ENCODE results near the gene BUD13. TPM values are rescaled to one million over a fixed set of nuclear protein-coding genes. Genes with fewer than 3 reads are reported as not detected.
A peak's percentile ranks its signal among the peaks of the same experiment; 100 is the strongest.

Gene BUD13
- total and polyA plus RNA-seq, 2 of the 13 experiments (the other 11 are each of a cell fraction or from before 2014, with no cell fraction given) = 13.3 to 25.9 TPM

DNA sequence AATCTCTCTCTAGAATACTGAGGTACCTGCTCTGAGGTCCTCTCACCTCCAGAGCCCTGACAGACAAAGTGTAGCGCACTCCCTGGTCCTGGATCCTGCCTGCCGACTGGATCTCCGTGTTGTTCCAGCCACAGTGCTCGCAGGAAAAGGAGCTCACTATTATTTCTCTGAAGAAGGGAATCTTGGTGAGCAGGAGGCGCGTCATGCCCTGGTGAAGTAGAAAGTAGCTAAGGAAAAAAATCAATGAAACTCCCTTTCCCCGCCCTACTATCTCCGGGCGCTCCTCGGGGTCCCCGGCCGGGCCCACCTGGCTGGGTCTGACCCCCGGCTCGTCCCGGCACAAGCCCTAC is 14.6 kb upstream of the BUD13 start:
- intact Hi-C loops (cut with micrococcal nuclease; ENCODE audit: unreplicated experiment) (no loop called here), in situ Hi-C loops (cut with HindIII; ENCODE audit: extremely low pct_ligation_motif_present, low pct_unique_long_range_greater_than_20kb) (no loop called here)
- under 1% methylated on average over 15 of the region's 15 CpGs for WGBS (ENCODE audit: low lambda C conversion rate)
- no peak for FAIRE-seq
- no peak for TF ChIP-seq RARG (CRISPR knock-in tag; IDR thresholded peaks at IDR 0.05; ENCODE audit: low read depth)
- TF ChIP-seq, protein P1, sequence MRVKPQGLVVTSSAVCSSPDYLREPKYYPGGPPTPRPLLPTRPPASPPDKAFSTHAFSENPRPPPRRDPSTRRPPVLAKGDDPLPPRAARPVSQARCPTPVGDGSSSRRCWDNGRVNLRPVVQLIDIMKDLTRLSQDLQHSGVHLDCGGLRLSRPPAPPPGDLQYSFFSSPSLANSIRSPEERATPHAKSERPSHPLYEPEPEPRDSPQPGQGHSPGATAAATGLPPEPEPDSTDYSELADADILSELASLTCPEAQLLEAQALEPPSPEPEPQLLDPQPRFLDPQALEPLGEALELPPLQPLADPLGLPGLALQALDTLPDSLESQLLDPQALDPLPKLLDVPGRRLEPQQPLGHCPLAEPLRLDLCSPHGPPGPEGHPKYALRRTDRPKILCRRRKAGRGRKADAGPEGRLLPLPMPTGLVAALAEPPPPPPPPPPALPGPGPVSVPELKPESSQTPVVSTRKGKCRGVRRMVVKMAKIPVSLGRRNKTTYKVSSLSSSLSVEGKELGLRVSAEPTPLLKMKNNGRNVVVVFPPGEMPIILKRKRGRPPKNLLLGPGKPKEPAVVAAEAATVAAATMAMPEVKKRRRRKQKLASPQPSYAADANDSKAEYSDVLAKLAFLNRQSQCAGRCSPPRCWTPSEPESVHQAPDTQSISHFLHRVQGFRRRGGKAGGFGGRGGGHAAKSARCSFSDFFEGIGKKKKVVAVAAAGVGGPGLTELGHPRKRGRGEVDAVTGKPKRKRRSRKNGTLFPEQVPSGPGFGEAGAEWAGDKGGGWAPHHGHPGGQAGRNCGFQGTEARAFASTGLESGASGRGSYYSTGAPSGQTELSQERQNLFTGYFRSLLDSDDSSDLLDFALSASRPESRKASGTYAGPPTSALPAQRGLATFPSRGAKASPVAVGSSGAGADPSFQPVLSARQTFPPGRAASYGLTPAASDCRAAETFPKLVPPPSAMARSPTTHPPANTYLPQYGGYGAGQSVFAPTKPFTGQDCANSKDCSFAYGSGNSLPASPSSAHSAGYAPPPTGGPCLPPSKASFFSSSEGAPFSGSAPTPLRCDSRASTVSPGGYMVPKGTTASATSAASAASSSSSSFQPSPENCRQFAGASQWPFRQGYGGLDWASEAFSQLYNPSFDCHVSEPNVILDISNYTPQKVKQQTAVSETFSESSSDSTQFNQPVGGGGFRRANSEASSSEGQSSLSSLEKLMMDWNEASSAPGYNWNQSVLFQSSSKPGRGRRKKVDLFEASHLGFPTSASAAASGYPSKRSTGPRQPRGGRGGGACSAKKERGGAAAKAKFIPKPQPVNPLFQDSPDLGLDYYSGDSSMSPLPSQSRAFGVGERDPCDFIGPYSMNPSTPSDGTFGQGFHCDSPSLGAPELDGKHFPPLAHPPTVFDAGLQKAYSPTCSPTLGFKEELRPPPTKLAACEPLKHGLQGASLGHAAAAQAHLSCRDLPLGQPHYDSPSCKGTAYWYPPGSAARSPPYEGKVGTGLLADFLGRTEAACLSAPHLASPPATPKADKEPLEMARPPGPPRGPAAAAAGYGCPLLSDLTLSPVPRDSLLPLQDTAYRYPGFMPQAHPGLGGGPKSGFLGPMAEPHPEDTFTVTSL (CRISPR knock-in tag; IDR thresholded peaks at IDR 0.05; ENCODE audit: borderline replicate concordance) = no peak
- peak; percentile 5; the same call in 1 of the 2 replicates for TF ChIP-seq HIVEP1 (CRISPR knock-in tag; IDR thresholded peaks at IDR 0.05)
- TF ChIP-seq KDM3A (CRISPR knock-in tag; IDR thresholded peaks at IDR 0.05; ENCODE audit: low read depth) = peak; percentile 15; the same call in 1 of the 2 replicates
- TF ChIP-seq RFXAP (CRISPR knock-in tag; IDR thresholded peaks at IDR 0.05; ENCODE audit: borderline replicate concordance) = peak; percentile 18; the same call in 1 of the 2 replicates
- TF ChIP-seq ZNF253 (CRISPR knock-in tag; IDR thresholded peaks at IDR 0.05; ENCODE audit: borderline replicate concordance) = 0 out of 2 replicates have a peak, but pooled peaks have one; percentile 34
- peak overlapping the region; percentile 61 for H3K27ac ChIP-seq (ENCODE audit: extremely low read length, insufficient read depth, low read length)
- peaks cover 35% of the 10 kb centered on the region for H3K79me2 ChIP-seq (ENCODE audit: insufficient read depth, low read length)
- CTCF ChIA-PET (ENCODE audit: low intra/inter-chr PET ratio, low total read pairs) = no interaction called here
- H4K20me1 ChIP-seq (ENCODE audit: insufficient read depth, low read length) = no peaks in the 10 kb centered on the region
- POLR2A ChIA-PET = interaction anchor here (0.6 to 17.3 kb wide), 9 partner anchors 12 to 319 kb away, joined by 3 to 1365 read pairs (median 6); partner anchors contain the start of genes APOA1, APOA4, APOC3 and BUD13
- H3K4me3 ChIP-seq (replicated peaks in 1 of 3; ENCODE audit: insufficient read depth in 1 of 3, low read depth in 2 of 3, low read length in 3 of 3) = peak overlapping the region; percentile 79 to 90 (median 86)
- H3K4me2 ChIP-seq (ENCODE audit: low read depth, low read length) = peak overlapping the region; percentile 99
- H3K9me3 ChIP-seq (ENCODE audit: low read length) = no peaks in the 10 kb centered on the region
- H3K36me3 ChIP-seq (replicated peaks in 1 of 2; ENCODE audit: control insufficient read depth in 1 of 2, insufficient read depth in 2 of 2, low read length in 2 of 2) = peaks cover 18 to 43% of the 10 kb centered on the region in 2 experiments
- peak overlapping the region; percentile 84 for H3K9ac ChIP-seq (ENCODE audit: insufficient read depth, low read depth, low read length)
- BruUV-seq (replicated peaks) = no TSS peak
- ATAC-seq = no peak
- no peaks in the 10 kb centered on the region; a peak in 1 of 5 replicates for H3K27me3 ChIP-seq (ENCODE audit: control insufficient read depth in 1 of 2, insufficient read depth in 2 of 2, low read length in 2 of 2)
- no peak for DNase-seq (ENCODE audit: low spot score)
- H3K4me1 ChIP-seq (ENCODE audit: insufficient read depth, low read length) = peaks cover 53% of the 10 kb centered on the region
- H2AFZ ChIP-seq (ENCODE audit: low read length) = no peak overlapping the region

All from HepG2 (cell line).